ENCODE results near the gene SORCS2.

GRCh38 chr4:7298619-7299009 lies 106.3 kb downstream of the SORCS2 start:
- TF ChIP-seq CTCF (IDR thresholded peaks at IDR 0.05) (no peak), POLR2AphosphoS5 (IDR thresholded peaks at IDR 0.05; ENCODE audit: low read depth, low read length) (no peak), SIN3A (IDR thresholded peaks at IDR 0.05; ENCODE audit: borderline replicate concordance, insufficient read depth, low read depth, low read length) (no peak)

Data from Panc1 (cell line).